GM23248 (cell line): ENCODE measurements around the gene C1QA. TPM values are rescaled to one million over a fixed set of nuclear protein-coding genes. Genes with fewer than 3 reads are reported as not detected.

Experiments used
- DNase-seq: peaks from one replicate; pipeline ENCODE4 v3.0.0-alpha.2; 2015
- H2AFZ ChIP-seq: fragments of 200-600 bp; sonication (generic); 2 replicates; pipeline ENCODE4 v1.6.1; 2016; ENCODE audit warnings: antibody characterized with exemption
- H3F3A ChIP-seq: fragments of 200-600 bp; sonication (generic); 2 replicates; pipeline ENCODE4 v1.6.1; 2016; ENCODE audit warnings: mild to moderate bottlenecking, antibody characterized with exemption, mixed run types; ENCODE audit not compliant: insufficient read depth
- H3K27ac ChIP-seq: fragments of 200-600 bp; sonication (generic); 2 replicates; pipeline ENCODE4 v1.5.1; 2016; ENCODE audit warnings: mild to moderate bottlenecking
- H3K27me3 ChIP-seq: fragments of 200-600 bp; sonication (generic); replicated peaks from 2 replicates; pipeline ENCODE4 v1.6.1; 2016; ENCODE audit warnings: mild to moderate bottlenecking; ENCODE audit not compliant: insufficient read depth
- H3K36me3 ChIP-seq: fragments of 200-600 bp; sonication (generic); 2 replicates; pipeline ENCODE4 v1.6.1; 2016; ENCODE audit warnings: low read depth, mild to moderate bottlenecking
- H3K4me1 ChIP-seq: fragments of 200-600 bp; sonication (generic); 2 replicates; pipeline ENCODE4 v1.6.1; 2016; ENCODE audit warnings: mild to moderate bottlenecking; ENCODE audit not compliant: insufficient read depth
- H3K4me2 ChIP-seq: fragments of 200-600 bp; sonication (generic); one replicate; pipeline ENCODE4 v1.6.1; 2016; ENCODE audit warnings: mild to moderate bottlenecking; ENCODE audit not compliant: unreplicated experiment
- H3K4me3 ChIP-seq: fragments of 200-600 bp; sonication (generic); 2 replicates; pipeline ENCODE4 v1.5.1; 2016; ENCODE audit warnings: mild to moderate bottlenecking
- H3K79me2 ChIP-seq: fragments of 200-600 bp; sonication (generic); 2 replicates; pipeline ENCODE4 v1.6.1; 2016; ENCODE audit warnings: mild to moderate bottlenecking; ENCODE audit not compliant: insufficient read depth
- H3K9ac ChIP-seq: fragments of 200-600 bp; sonication (generic); 2 replicates; pipeline ENCODE4 v1.6.1; 2016; ENCODE audit warnings: mild to moderate bottlenecking
- H3K9me2 ChIP-seq: fragments of 200-600 bp; sonication (generic); 2 replicates; pipeline ENCODE4 v1.6.1; 2016; ENCODE audit warnings: mixed run types, mild to moderate bottlenecking, moderate library complexity; ENCODE audit not compliant: insufficient read depth
- H3K9me3 ChIP-seq: fragments of 200-600 bp; sonication (generic); one replicate; pipeline ENCODE4 v1.6.1; 2017; ENCODE audit warnings: low read depth
- H4K20me1 ChIP-seq: fragments of 200-600 bp; sonication (generic); 2 replicates; pipeline ENCODE4 v1.6.0; 2016; ENCODE audit not compliant: insufficient read depth
- EZH2 ChIP-seq: fragments of 200-600 bp; sonication (generic); IDR thresholded peaks from 2 replicates; pipeline ENCODE4 v1.6.1; 2018; ENCODE audit warnings: antibody characterized with exemption, mild to moderate bottlenecking; ENCODE audit not compliant: insufficient read depth, poor library complexity, severe bottlenecking
- EZH2phosphoT487 ChIP-seq: fragments of 200-600 bp; sonication (generic); IDR thresholded peaks from 2 replicates; pipeline ENCODE4 v1.6.1; 2018; ENCODE audit warnings: antibody characterized with exemption, moderate library complexity, mild to moderate bottlenecking, low read depth; ENCODE audit not compliant: insufficient read depth
- WGBS, 2 experiments: methylation state at CpG; one replicate each; pipeline ENCODE4 v1.1.6; 2015 to 2017; ENCODE audit warnings: low lambda C conversion rate in 2 of 2, low coverage in 1 of 2; ENCODE audit errors: missing lambda C conversion rate in 2 of 2; 5-methylcytosine and 5-hydroxymethylcytosine counted together
- in situ Hi-C: fragments of 300-500 bp; cut with MboI; formaldehyde crosslinking; loops from 2 replicates; pipeline ENCODE4 v1.15.0; 2020
- polyA plus RNA-seq: library from polyadenylated mRNA; unstranded; fragments of >200 nt; fragmentation: Nextera tagmentation; extraction: Ambion mirVana; gene quantifications from 2 replicates; pipeline ENCODE4 v1.2.1, GENCODE V29; 2016
- total RNA-seq: library from RNA; depleted of rRNA; stranded (reverse); fragments of >200 nt; shearing (Covaris generic); gene quantifications from 2 replicates; pipeline ENCODE4 v1.2.3, GENCODE V29; 2014

C1QA gene
- total and polyA plus RNA-seq, 2 experiments from 2014 or later = not detected

DNA sequence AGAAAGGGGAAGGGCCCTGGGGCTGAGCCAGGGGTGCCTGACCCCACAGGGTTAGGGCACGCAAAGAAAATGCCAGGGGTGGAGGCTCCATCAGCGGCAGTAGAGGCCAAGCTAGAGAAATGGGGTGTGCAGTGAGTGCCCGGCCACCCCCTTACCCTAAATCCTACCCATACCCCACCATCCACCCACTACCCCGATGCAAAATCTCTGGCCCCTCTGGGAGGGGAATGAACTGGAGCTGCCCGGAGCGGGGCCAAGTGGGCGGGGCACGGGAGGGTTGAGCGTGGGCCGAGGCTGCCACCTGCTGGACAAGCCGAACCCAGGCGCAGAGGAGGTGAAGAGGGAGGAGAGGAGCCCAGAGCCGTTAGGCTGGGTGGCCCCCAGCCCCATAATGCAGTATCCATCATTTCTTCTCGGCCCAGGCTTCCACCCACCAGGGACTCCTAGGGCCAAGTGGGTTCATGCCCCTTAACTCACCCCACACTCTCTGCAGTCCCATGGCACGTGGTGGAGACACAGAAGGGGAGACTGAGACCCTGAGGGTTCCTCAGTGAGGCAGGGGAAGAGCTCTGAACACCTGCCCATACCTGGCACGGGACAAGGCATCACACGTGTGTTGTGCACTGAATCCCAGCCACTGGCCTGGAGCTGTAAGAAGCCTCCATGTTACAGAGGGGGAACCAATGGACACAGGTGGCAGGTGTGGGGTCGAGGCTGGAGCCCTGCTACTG is 5.6 kb downstream of the C1QA start:
- H3K79me2 ChIP-seq = no peaks in the 10 kb centered on the region
- H3K9ac ChIP-seq = no peak overlapping the region
- H3K27ac ChIP-seq = no peak overlapping the region
- H3K4me2 ChIP-seq = no peak overlapping the region
- TF ChIP-seq EZH2 (no peak), EZH2phosphoT487 (no peak)
- H3K9me2 ChIP-seq = no peaks in the 10 kb centered on the region
- peak; percentile 80 for DNase-seq
- in situ Hi-C loops = no loop called here
- no peak overlapping the region for H2AFZ ChIP-seq
- H3K27me3 ChIP-seq = peaks cover 8% of the 10 kb centered on the region
- no peaks in the 10 kb centered on the region for H4K20me1 ChIP-seq
- no peaks in the 10 kb centered on the region for H3K4me1 ChIP-seq
- H3K4me3 ChIP-seq = no peak overlapping the region
- no peaks in the 10 kb centered on the region for H3K36me3 ChIP-seq
- H3F3A ChIP-seq = 0 out of 2 replicates have a peak, but pooled peaks cover 8% of the 10 kb centered on the region
- 10 to 11% methylated on average over 10 to 18 of the region's 18 CpGs for WGBS, 2 experiments
- no peaks in the 10 kb centered on the region for H3K9me3 ChIP-seq

DNA sequence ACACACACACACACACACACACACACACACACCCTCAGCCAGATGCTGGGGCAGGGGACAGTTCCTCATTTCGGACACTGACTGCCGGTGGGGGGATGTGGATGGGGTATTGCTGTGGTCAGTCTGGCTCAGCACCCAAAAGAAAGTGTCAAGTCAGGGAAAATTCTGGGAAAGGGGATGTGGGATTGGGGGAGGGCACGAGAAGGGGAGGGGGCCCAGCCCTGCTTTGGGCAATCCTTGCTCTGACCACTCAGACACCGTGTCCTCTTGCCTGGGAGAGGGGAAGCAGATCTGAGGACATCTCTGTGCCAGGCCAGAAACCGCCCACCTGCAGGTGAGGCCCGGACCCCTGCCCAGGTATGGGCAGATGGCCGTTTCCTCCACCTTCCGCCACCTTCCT is 7.0 kb downstream of the C1QA start, which contains the start of gene C1QC:
TSS of gene C1QC (plus strand) at position 253 of the 400 bp plus-strand sequence. CDS start 391 bp downstream, outside the sequence.
- H3K79me2 ChIP-seq = no peaks in the 10 kb centered on the region
- 60 to 63% methylated on average over 6 to 7 of the region's 8 CpGs for WGBS, 2 experiments
- in situ Hi-C loops = no loop called here
- H4K20me1 ChIP-seq = no peaks in the 10 kb centered on the region
- H3K4me1 ChIP-seq = no peaks in the 10 kb centered on the region
- no peak within 1 kb of the TSS for H3K9ac ChIP-seq
- no peak within 1 kb of the TSS for H3K4me3 ChIP-seq
- H3K27ac ChIP-seq = no peak within 1 kb of the TSS
- H3K4me2 ChIP-seq = no peak within 1 kb of the TSS
- H3K9me3 ChIP-seq = no peaks in the 10 kb centered on the region
- H3K36me3 ChIP-seq = no peaks in the 10 kb centered on the region
- H2AFZ ChIP-seq = no peak within 1 kb of the TSS
- TF ChIP-seq EZH2 = no peak
- no peak for TF ChIP-seq EZH2phosphoT487
- H3K27me3 ChIP-seq = peaks cover 8% of the 10 kb centered on the region
- 0 out of 2 replicates have a peak, but pooled peaks cover 8% of the 10 kb centered on the region for H3F3A ChIP-seq
- DNase-seq = no peak
- no peaks in the 10 kb centered on the region for H3K9me2 ChIP-seq

GRCh38 chr1:22643928-22644327 is 7.5 kb downstream of the C1QA start:
- Histone ChIP-seq H3K27me3 (peaks cover 12% of the 10 kb centered on the region), H3K36me3 (no peaks in the 10 kb centered on the region), H3K4me2 (no peak overlapping the region), H3K4me3 (no peak overlapping the region), H3K79me2 (no peaks in the 10 kb centered on the region), H3K9ac (no peak overlapping the region), H3K9me3 (no peaks in the 10 kb centered on the region), H2AFZ (no peak overlapping the region), H3K27ac (no peak overlapping the region), H3F3A (0 out of 2 replicates have a peak, but pooled peaks cover 8% of the 10 kb centered on the region), H3K4me1 (no peaks in the 10 kb centered on the region), H4K20me1 (no peaks in the 10 kb centered on the region), H3K9me2 (no peaks in the 10 kb centered on the region)
- DNase-seq = no peak
- TF ChIP-seq EZH2 = no peak
- TF ChIP-seq EZH2phosphoT487 = no peak
- 50 to 65% methylated on average over 11 to 12 of the region's 12 CpGs for WGBS, 2 experiments
- in situ Hi-C loops = no loop called here

DNA sequence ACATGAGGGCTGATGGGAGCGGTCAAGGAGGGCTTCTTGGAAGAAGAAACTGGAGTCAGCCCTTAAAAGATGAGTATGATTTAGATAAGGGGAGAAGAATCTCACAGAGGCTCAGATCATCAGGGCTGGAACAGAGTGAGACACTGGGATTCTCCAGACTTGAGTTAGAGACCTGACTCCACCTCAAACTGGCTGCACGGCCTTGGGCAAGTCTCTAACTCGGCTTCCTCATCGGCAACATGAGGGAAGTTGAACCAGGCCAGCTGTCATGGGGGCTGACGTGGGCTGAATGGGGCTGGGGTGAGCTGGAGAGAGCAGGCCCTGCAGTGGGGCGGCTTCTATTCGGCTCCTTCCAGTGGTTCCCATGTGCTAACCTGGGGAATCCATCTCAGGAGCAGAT is 9.5 kb downstream of the C1QA start:
- Histone ChIP-seq H3K4me3 (no peak overlapping the region), H3K79me2 (no peaks in the 10 kb centered on the region), H3F3A (0 out of 2 replicates have a peak, but pooled peaks cover 8% of the 10 kb centered on the region), H3K27me3 (peaks cover 12% of the 10 kb centered on the region), H3K36me3 (no peaks in the 10 kb centered on the region), H3K9ac (no peak overlapping the region), H4K20me1 (no peaks in the 10 kb centered on the region), H3K9me3 (no peaks in the 10 kb centered on the region), H3K4me1 (no peaks in the 10 kb centered on the region), H3K4me2 (no peak overlapping the region), H2AFZ (no peak overlapping the region), H3K9me2 (no peaks in the 10 kb centered on the region), H3K27ac (no peak overlapping the region)
- in situ Hi-C loops = no loop called here
- no peak for TF ChIP-seq EZH2
- no peak for TF ChIP-seq EZH2phosphoT487
- no peak for DNase-seq
- 82% methylated on average over 7 of the region's 7 CpGs for WGBS, 2 experiments
